NCI-H82 (cell line): ENCODE results near the gene TGFB1.

Experiments used
- DNase-seq: peaks from one replicate; lab custom pipeline; 2025; lab: John Stamatoyannopoulos, UW

The TGFB1 gene

GRCh38 chr19:41341669-41342490 lies 11.8 kb downstream of the TGFB1 start:
- DNase-seq, result no peak

GRCh38 chr19:41339936-41340335 lies 13.8 kb downstream of the TGFB1 start:
- DNase-seq, result no peak

DNA sequence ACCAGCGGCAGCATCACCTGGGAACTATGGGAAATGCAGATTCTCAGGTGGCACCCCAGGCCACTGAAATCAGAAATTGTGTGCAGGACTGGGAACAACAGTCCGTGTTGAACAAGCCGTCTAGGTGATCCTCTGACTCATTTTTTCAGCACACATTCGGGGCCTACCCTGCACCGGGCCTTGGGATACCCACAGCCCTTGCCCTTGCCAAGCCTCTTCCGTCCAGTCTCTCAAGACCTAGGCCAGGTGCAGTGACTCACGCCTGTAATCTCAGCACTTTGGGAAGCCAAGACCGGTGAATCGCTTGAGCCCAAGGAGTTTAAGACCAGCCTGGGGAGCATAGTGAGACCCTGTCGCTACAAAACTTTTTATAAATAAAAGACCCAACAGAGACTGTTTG lies 18.3 kb downstream of the TGFB1 start:
- DNase-seq, result no peak

DNA sequence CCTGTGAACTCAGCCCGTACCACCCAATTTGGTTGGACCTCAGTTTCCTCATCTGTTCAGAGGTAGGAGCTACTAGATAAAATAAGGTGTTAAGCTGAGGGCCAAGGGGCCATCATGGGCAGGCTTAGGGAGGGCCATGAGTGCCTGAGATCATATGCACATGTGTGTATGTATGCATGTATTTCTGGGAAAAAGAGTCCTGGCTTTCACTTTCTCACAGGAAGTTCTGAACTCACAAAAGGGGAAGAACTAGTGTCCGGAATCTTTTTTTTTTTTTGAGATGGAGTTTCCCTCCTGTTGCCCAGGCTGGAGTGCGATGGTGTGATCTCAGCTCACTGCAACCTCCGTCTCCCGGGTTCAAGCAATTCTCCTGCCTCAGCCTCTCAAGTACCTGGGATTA lies 18.9 kb downstream of the TGFB1 start:
- DNase-seq, result no peak

- DNase-seq, result no peak
These were observed 21.3 kb downstream of the TGFB1 start for GRCh38 chr19:41332468-41332867.

- DNase-seq, result no peak
These were observed 21.7 kb downstream of the TGFB1 start for GRCh38 chr19:41332000-41332399.

GRCh38 chr19:41330946-41331678 lies 22.6 kb downstream of the TGFB1 start:
- peak; percentile 43 for DNase-seq

- no peak for DNase-seq
These were observed 23.2 kb downstream of the TGFB1 start for GRCh38 chr19:41330481-41330880.

- DNase-seq, result no peak
These were observed 24.9 kb downstream of the TGFB1 start for GRCh38 chr19:41328842-41329225.

DNA sequence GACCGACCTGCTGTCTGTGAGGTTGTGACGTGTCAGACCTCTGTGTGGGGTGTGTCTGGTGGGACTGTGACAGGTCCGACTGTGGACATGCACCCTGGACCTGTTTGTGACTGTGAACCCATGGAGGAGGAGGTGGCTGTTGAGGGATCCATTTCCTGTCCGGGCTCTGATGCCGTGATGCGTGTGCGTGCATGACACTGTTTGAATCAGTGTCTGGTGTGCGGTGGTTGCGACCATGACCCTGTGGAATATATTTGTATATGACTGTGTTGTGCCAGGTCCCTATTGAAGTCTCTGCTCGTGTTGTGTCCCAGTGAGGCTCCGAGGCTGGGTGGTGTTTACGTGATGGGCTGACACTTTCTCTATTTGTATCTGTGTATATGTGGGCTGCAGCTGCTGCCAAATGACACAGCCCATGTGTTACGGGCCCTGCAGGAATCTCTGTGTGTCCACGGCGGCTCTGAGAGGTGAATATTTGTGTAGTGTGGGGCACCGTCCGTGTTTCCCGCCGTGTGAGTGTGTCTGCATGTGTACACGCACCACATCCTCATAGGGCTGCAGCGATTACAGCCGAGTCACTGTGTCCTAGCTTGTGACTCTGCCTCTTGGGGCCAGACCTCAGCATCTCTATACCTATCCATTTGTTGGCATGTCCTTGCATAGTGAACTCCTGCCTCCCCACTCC lies 25.4 kb downstream of the TGFB1 start:
- no peak for DNase-seq

DNA sequence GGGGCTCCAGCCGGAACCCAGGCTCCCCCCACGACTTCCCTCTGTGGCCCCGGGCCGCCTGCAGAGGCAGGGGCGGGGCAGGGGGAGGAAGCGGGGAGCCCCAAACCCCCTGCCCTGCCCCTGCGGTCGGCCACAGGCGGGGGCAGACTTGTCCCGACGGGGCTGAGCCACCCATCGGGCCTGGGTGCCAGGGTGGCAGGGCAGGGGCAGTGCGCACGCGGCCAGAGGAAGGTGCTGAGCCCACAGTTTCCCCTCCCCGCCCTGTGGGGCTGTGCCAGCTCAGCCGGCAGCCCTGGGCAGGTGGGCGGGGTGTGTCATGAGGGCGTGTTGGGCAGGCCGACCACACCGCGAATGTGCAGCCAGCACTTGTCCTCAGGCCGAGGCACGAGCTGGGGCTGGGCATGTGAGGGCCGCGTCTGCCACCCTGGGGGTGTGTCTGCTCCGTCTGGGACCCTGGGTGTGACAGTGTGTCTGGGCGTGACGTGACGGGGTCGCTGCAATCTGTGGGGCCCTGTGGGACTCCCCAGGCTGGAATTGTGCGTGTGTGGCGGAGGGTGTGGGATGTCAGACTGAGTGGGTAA lies 26.1 kb downstream of the TGFB1 start:
- DNase-seq, result no peak

- DNase-seq, result no peak
These were observed 26.6 kb downstream of the TGFB1 start for GRCh38 chr19:41327076-41327575.

DNA sequence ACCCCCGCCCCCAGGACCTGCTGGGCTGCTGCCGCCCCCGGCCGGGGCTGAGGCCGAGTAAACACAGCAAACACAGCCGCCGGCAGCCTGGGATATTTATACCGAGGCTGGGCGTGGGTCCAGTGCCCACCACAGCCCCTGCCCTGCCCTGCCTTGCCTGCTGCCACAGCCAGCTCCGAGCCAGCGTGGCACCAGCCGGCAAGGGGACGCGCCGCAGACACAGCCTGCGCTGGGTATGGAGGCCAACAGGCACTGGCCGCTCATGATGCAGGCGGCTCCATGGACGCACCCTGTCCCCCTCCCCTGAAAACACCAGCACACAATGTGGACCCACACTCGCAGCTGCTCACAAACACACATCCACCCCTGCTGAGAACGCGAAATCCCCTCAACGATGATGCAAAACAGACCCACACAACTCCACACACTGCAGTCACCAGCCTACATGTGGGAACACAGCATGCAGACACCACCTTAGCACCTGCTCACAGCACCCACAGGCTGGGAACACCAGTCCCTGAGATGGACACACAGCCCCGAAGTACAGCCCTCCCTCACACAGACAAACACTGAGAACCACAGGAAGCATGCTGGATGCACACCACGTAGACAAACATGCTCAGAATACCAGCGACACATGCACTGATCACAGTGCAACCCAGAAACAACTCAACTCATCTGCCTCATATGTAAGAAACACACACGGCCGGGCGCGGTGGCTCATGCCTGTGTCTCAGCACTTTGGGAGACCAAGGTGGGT lies 27.6 kb downstream of the TGFB1 start:
- no peak for DNase-seq

- DNase-seq, result no peak
These were observed 28.1 kb downstream of the TGFB1 start for GRCh38 chr19:41325640-41325946.

- peak; percentile 42 for DNase-seq
These were observed 28.6 kb downstream of the TGFB1 start for GRCh38 chr19:41324921-41325639.

- no peak for DNase-seq
These were observed 29.5 kb downstream of the TGFB1 start for GRCh38 chr19:41324231-41324702.

DNA sequence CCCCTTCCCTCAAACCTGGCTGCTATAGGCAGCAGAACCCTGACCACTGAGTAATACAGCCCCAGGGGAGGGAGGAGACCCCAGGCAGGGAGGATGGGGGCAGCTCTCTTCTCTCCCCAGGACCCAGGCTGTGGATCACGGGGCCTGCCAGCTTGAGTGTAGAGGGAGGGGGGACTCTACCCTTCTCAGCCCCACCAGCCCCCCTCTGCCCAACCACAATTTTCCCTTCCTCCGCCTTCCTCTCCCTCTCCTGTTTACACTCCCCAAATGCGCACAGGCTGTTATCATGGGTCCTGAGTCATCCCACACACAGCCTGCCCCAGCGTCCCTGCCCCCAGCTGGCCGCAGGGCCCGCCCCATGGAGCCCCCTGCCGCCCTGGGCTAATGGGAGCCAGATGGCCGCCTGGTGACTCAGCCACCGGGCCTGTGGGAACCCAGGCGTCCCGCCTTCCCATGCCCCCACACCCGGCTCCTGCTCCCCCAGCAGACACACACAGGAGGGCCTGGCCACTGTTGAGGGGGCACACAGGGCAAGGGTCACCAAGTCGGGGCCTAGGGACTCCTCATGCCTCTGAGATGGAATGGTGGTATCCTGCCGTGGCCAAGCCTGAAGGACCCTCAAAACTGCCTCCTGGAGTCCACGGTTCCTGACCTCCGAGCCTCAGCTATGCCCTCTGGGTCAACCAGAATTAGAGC lies 30.1 kb downstream of the TGFB1 start:
- no peak for DNase-seq

- DNase-seq, result no peak
These were observed 30.7 kb downstream of the TGFB1 start for GRCh38 chr19:41323023-41323422.

DNA sequence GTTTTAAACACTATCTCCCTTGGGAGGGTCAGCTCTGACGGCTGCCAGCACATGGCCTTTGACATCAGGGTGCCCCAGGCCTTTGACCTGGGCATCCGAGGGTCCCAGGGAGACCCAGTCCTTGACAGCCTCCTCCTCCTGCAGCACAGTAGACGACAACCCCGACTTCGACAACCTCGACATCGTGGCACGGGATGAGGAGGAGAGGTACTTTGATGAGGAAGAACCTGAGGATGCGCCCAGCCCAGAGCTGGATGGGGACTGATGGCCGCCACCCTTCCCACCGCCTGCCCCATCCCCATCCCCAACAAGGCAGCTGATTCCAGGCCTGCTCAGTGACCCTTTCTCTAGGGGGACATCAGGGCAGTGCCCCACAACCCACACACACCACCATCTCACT lies 31.3 kb downstream of the TGFB1 start:
- no peak for DNase-seq

GRCh38 chr19:41321600-41322270 lies 32.0 kb downstream of the TGFB1 start:
- DNase-seq, result peak; percentile 56
